ENCODE measurements around the gene NSL1.

The NSL1 gene

DNA sequence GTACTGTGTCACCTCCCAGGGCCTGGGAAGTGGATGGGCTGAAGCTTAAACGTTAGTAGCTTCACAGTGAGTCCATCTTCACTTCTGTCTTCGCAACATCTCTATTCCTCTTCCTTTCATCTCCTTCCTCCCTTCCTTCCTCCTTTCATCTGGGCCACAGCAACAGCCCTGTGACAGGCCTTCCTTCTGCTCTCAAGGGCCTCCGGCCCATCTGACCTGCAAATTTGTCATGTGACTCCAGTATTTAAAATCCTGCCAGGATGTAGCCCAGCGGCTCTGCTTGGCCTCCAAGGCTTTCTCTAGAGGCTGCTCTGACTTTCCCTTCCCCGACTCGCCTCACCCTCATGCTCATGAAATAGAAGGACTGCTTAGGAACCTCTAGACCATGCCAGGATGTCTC lies 81.0 kb downstream of the NSL1 start:
- H3K27ac ChIP-seq: no peak overlapping the region
- no peak for TF ChIP-seq ZFX (IDR thresholded peaks at IDR 0.05; ENCODE audit: borderline replicate concordance)

- TF ChIP-seq, protein P1, sequence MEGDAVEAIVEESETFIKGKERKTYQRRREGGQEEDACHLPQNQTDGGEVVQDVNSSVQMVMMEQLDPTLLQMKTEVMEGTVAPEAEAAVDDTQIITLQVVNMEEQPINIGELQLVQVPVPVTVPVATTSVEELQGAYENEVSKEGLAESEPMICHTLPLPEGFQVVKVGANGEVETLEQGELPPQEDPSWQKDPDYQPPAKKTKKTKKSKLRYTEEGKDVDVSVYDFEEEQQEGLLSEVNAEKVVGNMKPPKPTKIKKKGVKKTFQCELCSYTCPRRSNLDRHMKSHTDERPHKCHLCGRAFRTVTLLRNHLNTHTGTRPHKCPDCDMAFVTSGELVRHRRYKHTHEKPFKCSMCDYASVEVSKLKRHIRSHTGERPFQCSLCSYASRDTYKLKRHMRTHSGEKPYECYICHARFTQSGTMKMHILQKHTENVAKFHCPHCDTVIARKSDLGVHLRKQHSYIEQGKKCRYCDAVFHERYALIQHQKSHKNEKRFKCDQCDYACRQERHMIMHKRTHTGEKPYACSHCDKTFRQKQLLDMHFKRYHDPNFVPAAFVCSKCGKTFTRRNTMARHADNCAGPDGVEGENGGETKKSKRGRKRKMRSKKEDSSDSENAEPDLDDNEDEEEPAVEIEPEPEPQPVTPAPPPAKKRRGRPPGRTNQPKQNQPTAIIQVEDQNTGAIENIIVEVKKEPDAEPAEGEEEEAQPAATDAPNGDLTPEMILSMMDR (IDR thresholded peaks at IDR 0.05): no peak
- TF ChIP-seq ZFX (IDR thresholded peaks at IDR 0.05; ENCODE audit: borderline replicate concordance): no peak
- H3K27ac ChIP-seq: no peak overlapping the region
Observed at GRCh38 chr1:212703991-212704564, 87.5 kb downstream of the NSL1 start.

DNA sequence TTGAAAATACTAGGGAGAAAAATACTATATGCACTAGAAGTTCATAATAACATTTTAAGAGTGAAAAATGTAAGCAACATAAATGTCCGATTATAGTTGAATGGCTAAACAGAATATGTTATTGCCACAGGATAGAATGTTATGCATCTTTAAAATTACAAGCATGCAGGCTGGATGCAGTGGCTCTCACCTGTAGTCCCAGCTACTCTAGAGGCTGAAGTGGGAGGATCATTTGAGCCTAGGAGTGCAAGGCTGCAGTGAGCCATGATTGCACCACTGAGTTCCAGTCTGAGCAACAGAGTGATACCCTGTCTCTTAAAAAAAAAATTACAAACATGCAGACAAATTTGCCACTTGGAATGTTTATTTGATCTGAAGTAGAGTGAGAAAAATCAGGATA lies 88.9 kb downstream of the NSL1 start:
- no peak overlapping the region for H3K27ac ChIP-seq

DNA sequence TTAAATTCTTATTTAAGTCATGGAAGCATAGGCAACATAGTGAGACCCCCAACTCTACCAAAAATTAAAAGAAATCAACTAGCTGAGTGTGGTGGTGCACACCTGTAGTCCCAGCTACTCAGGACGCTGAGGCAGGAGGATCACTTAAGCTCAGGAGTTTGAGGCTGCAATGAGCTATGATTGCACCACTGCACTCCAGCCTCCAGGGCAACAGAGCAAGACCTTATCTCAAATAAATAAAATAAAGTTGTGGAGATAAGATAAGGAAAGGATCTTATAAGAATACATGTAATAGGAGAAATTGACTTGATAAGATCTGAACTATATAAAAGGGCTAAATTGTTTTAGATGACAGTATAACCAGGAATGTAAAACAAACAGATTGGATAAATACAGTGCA lies 89.7 kb downstream of the NSL1 start:
- TF ChIP-seq, protein P1 (IDR thresholded peaks at IDR 0.05): no peak
- TF ChIP-seq ZFX (IDR thresholded peaks at IDR 0.05; ENCODE audit: borderline replicate concordance): no peak
- 0 out of 2 replicates have a peak overlapping the region, but pooled peaks have one; percentile 45 for H3K27ac ChIP-seq

More for the DNA sequence above, 88.9 kb downstream of the NSL1 start:
- TF ChIP-seq, protein P1 (IDR thresholded peaks at IDR 0.05): no peak
- TF ChIP-seq ZFX (IDR thresholded peaks at IDR 0.05; ENCODE audit: borderline replicate concordance): no peak

GRCh38 chr1:212700892-212701819 lies 90.4 kb downstream of the NSL1 start:
- peak overlapping the region; percentile 45 for H3K27ac ChIP-seq
- TF ChIP-seq ZFX (IDR thresholded peaks at IDR 0.05; ENCODE audit: borderline replicate concordance): no peak
- TF ChIP-seq, protein P1 (IDR thresholded peaks at IDR 0.05): peak; percentile 59

- H3K27ac ChIP-seq: peak overlapping the region; percentile 45
- TF ChIP-seq, protein P1 (IDR thresholded peaks at IDR 0.05): no peak
- TF ChIP-seq ZFX (IDR thresholded peaks at IDR 0.05; ENCODE audit: borderline replicate concordance): no peak
Observed at GRCh38 chr1:212700223-212700891, 91.2 kb downstream of the NSL1 start.

DNA sequence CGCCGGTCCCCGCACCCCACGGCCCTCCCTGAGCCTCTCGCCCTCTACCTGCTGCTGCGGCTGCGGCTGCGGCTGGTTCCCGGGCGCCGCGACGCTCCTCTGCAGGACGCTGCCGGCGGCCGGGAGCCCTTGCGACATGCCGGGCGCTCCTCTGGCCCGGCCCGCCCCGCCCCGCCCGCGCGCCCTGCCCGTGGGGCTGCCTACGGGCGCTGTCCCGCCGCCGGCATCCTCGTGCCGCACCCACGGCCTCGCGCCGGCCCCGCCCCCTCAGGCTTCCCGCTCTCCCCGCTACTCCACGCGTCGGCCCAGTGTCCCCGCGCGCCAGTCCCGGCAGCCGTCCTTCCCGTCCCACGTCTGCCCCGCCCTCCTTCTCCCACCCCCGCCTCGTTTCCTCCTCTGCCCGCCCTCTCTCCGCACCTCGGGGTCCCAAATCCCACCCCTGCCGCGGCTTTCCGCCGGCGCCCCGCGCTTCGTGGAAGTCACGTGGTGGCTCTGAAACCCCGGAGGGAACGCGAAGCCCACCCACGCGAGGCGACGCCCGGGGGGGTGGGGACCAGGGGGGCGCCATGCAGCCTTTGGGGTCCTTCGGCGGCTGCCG lies 91.9 kb downstream of the NSL1 start, which contains the start of gene BATF3:
TSS of gene BATF3 (minus strand) at position 216 of the 598 bp plus-strand sequence. CDS start at position 138, 78 bp downstream.
- H3K27ac ChIP-seq: peak within 1 kb of the TSS; percentile 45
- TF ChIP-seq, protein P1 (IDR thresholded peaks at IDR 0.05): no peak
- TF ChIP-seq ZFX (IDR thresholded peaks at IDR 0.05; ENCODE audit: borderline replicate concordance): no peak

Measured in 22Rv1 (cell line).